ENCODE results near the gene AQR. TPM values are rescaled to one million over a fixed set of nuclear protein-coding genes. Genes with fewer than 3 reads are reported as not detected.

AQR gene
- total RNA-seq, 1 experiment from 2014 or later = 30.7 TPM

- TF ChIP-seq EZH2 (IDR thresholded peaks at IDR 0.05) (no peak), ATF3 (IDR thresholded peaks at IDR 0.05) (no peak), ZBTB33 (IDR thresholded peaks at IDR 0.05; ENCODE audit: extremely low read depth, insufficient replicate concordance, low read length) (no peak), ELF1 (IDR thresholded peaks at IDR 0.05; ENCODE audit: borderline replicate concordance, low read depth) (no peak), ZNF274 (IDR thresholded peaks at IDR 0.05; ENCODE audit: low read depth, low read length) (no peak), EZH2phosphoT487 (IDR thresholded peaks at IDR 0.05; ENCODE audit: borderline replicate concordance) (no peak), EGR1 (IDR thresholded peaks at IDR 0.05; ENCODE audit: low read depth) (no peak), FOSL1 (IDR thresholded peaks at IDR 0.05; ENCODE audit: low read depth) (no peak), CBX3 (IDR thresholded peaks at IDR 0.05; ENCODE audit: low read depth) (no peak), SRF (IDR thresholded peaks at IDR 0.05; ENCODE audit: low read depth) (no peak), JUND (IDR thresholded peaks at IDR 0.05) (no peak), SP1 (IDR thresholded peaks at IDR 0.05; ENCODE audit: low read depth) (no peak), POLR2A (IDR thresholded peaks at IDR 0.05; ENCODE audit: borderline replicate concordance, extremely low read depth, insufficient read depth, insufficient read length) (no peak), TCF7L2 (IDR thresholded peaks at IDR 0.05; ENCODE audit: borderline replicate concordance, extremely low read depth, insufficient read depth, insufficient read length) (no peak), CEBPB (IDR thresholded peaks at IDR 0.05; ENCODE audit: low read depth) (no peak)
- ATAC-seq = no peak
- no peak overlapping the region for H3K27ac ChIP-seq (ENCODE audit: low read depth, low read length)
- H3K4me1 ChIP-seq (ENCODE audit: control insufficient read depth in 1 of 2, insufficient read depth in 2 of 2, low read length in 2 of 2) = no peaks in the 10 kb centered on the region
- H3K36me3 ChIP-seq (ENCODE audit: control insufficient read depth in 1 of 2, insufficient read depth in 2 of 2, low read length in 2 of 2) = no peaks in the 10 kb centered on the region
- H3K9me3 ChIP-seq (ENCODE audit: control insufficient read depth in 1 of 2, insufficient read depth in 1 of 2, low read depth in 1 of 2, low read length in 2 of 2) = no peaks in the 10 kb centered on the region
- H3K79me2 ChIP-seq (ENCODE audit: insufficient read depth, low read length) = no peaks in the 10 kb centered on the region
- no peaks in the 10 kb centered on the region for H3K27me3 ChIP-seq (ENCODE audit: insufficient read depth, low read length)
- no peak overlapping the region for H3K9ac ChIP-seq (ENCODE audit: low read length)
- POLR2A ChIA-PET = no interaction called here
- BruUV-seq (replicated peaks) = no TSS peak
- no peaks in the 10 kb centered on the region for H3K9me2 ChIP-seq (ENCODE audit: insufficient read depth)
- H3K4me3 ChIP-seq (replicated peaks in 1 of 2; ENCODE audit: low read depth in 1 of 2, low read length in 2 of 2) = no peak overlapping the region
- CTCF ChIA-PET = interaction anchor here (1.1 kb wide), 1 partner anchor 220 kb away, joined by 3 read pairs; no protein-coding TSS in a partner anchor
- H4K20me1 ChIP-seq (ENCODE audit: insufficient read depth) = no peaks in the 10 kb centered on the region
- no peak overlapping the region for H3K4me2 ChIP-seq (ENCODE audit: low read length)
- intact Hi-C loops (cut with micrococcal nuclease) = no loop called here
- DNase-seq (ENCODE audit: low read depth, low spot score) = no peak
- RAD21 ChIA-PET (ENCODE audit: low non-redundant PET in 1 of 2, low total read pairs in 2 of 2, uncharacterized antibody in 2 of 2, unreplicated experiment in 2 of 2) = no interaction called here
- H2AFZ ChIP-seq (ENCODE audit: low read depth, low read length, poor library complexity, severe bottlenecking) = no peak overlapping the region
These were observed 128.2 kb downstream of the AQR start for GRCh38 chr15:34841262-34841725.
